Measurements from ENCODE around the gene DCLK2. TPM values are rescaled to one million over a fixed set of nuclear protein-coding genes. Genes with fewer than 3 reads are reported as not detected.

Gene DCLK2
- total RNA-seq (2014; rRNA removed; shearing (Covaris generic)), result 59.4 and 81.8 TPM in 2 replicates

GRCh38 chr4:150078041-150078578 is at the start of gene DCLK2:
Gene DCLK2, plus strand, starts transcription at chr4:150078445. Its CDS starts 583 bp downstream, at chr4:150079028.
- DNase-seq (ENCODE audit: low spot score), result peak; percentile 69

GRCh38 chr4:150032541-150032940 is 45.7 kb upstream of the DCLK2 start:
- no peak for DNase-seq (ENCODE audit: low spot score)

- no peak for DNase-seq (ENCODE audit: low spot score)
Measured at GRCh38 chr4:150033081-150033480, 45.2 kb upstream of the DCLK2 start.

DNA sequence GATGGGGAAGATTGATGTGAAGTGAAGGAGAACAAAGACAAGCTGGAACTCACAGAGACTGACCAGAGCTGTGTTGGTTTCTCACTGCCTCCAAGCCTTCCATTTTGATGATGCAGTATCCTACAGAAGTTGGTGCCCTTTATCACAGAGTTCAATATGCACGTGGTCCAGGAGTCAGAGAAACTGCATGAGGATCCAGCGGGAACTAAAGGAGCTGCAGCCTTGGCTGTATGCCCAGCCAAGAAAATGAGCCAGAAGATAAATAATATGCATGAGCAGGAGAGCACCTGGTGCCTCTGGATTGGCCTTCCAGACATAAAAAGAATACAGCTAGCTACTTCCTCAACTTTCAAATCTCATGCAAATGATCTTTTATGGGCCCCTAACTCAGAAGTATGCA is 44.3 kb upstream of the DCLK2 start:
- DNase-seq (ENCODE audit: low spot score), result peak; percentile 25

GRCh38 chr4:150037251-150037856 is 40.9 kb upstream of the DCLK2 start:
- DNase-seq (ENCODE audit: low spot score), result no peak

DNA sequence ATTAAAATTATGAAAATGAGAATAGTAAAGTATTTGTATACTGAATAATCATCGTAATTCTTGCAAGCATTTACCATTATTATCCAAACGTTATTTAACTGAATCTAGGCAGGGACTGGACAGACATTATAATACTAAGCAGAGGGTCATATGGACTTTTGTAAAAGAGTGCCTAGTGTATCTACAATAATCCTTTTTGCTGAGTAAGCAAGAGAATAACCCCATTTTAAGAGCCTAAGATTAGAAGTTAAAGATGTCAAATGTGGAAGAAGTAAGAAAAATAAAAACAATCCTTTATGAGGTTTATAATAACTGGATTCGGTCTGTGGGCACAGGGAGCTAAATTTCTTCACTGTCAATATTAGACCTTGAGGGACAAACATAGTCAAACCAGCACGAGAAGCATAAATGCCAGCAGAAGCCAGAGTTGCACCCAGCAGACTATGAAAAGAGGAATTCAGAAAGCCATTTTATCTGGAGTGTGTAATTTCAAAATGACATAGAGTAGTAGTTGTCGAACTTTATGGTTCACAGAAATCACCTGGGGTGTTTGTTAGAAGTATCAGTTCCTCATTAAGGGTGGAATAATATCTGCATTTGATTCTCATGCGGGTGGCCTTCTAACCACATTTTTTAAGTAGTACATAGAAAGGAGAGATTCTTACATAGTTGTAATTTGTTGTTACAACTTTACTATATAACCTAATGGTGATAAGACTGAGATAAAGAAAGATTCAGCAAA is 39.7 kb upstream of the DCLK2 start:
- no peak for DNase-seq (ENCODE audit: low spot score)

- no peak for DNase-seq (ENCODE audit: low spot score)
Measured at GRCh38 chr4:150039274-150040127, 38.7 kb upstream of the DCLK2 start.

- DNase-seq (ENCODE audit: low spot score), result no peak
Measured at GRCh38 chr4:150044517-150044916, 33.7 kb upstream of the DCLK2 start.

GRCh38 chr4:150045410-150045809 is 32.8 kb upstream of the DCLK2 start:
- no peak for DNase-seq (ENCODE audit: low spot score)

DNA sequence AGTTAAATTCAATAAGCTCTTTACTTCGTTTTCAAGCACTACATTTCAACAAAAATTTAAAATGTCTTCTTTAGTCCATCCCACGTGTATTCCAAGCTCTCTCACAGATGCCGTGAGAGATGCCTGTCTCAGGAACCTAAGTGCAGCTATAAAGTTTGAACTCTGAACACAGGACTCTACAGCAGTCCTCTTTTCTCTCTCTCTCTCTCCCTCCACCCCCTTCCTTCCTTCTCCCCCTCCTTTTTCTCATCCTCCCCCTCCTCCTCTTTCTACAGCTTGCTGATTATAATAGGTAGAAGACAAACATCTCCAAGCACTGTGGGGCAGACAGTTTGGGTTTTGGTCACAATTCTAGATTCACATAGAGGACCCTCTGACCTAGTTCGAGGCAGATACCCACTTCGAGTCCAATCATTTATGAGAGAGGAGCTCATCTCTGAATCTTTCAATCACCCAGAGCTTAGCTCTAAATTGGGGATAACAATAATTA is 31.5 kb upstream of the DCLK2 start:
- DNase-seq (ENCODE audit: low spot score), result no peak

DNA sequence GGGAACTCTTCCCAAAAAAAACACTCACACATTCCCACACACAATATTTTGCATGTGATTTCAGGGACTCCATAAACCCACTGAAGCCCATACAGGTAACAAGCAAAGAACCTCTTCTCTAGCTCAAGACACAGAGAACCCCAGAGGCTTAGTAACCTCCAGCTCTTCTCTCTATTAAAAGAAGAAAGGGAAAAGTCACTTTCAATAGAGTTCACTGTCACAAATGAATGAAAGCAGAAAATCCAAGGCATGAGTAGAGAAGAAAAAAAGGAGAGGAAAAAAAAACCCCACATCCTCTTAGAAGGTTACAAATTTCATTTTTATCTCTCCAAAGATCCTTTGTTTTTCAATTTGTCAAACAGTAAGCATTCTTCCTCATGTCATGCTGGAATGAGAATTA is 30.7 kb upstream of the DCLK2 start:
- no peak for DNase-seq (ENCODE audit: low spot score)

DNA sequence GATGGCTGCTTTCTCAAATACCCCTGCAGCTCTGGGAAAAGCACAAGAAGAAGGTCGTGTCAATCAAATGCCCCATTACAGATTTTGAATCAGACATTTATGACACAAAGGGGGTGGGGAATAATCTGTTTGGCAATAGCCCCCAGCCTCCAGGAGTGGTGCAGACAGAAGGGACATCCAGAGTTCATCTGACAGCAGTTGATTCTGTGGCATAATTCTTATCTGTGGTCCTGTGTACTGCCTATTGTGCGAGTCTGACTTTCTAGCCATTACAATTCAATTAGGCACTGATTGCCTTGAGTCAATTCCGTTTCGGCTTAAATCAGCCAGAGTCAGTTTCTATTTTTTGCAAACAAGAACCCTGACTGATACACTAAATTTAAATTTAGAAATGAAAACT is 28.6 kb upstream of the DCLK2 start:
- no peak for DNase-seq (ENCODE audit: low spot score)

DNA sequence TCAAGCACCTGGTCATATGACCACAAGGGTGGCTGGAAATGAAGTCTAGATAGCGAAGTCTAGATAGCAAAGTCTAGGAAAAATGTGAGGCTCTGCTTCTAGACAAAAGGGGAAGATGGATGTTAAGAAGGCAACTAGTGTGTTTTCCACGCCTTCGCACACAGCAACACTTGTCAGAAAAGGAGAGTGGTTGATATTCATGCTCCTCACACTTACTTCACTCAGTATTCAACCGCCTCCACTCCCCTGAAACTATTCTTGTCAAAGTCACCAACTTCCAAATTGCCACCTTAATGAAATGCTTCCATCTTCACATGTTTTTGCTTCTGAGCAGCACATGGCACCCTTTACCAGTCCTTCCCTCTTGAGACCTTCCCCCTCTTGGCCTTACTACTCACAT is 27.7 kb upstream of the DCLK2 start:
- no peak for DNase-seq (ENCODE audit: low spot score)

GRCh38 chr4:150051111-150051510 is 27.1 kb upstream of the DCLK2 start:
- no peak for DNase-seq (ENCODE audit: low spot score)

DNA sequence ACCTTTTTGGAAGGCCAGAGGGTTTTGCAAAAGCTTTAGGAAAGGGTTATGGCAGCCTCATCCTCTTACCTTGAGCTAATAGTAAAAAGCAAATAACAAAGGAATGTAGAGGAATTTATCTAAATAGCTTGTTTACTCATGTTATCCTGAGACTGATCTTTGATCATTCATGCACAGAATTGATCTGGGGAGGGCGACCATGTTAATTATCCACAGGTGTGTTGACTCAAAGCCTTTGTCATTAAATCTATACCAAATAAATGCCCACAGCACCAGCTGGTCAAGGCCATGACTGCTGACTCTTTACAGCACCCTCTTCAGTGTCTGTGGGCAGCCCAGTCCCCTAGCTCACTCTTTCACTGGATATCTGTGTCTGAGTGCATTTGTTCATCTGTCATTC is 22.8 kb upstream of the DCLK2 start:
- no peak for DNase-seq (ENCODE audit: low spot score)

DNA sequence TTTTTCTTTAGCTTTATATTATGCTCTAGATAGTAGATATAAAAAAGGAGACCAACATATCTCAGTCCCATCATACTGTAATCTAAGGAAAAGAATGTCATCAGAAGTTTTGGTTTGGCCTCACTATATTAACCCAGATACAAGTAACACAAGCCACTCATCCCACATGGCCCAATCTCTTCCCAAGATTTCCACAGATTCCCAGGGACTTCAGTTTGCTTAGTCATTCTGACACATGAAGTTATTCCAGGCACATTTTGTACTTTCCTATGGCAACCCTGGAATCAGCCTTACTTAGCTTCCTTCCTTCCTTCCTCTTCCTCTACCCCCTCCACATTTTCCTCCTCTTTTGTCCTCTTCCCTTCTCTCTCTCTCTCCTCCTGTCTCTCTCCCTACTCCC is 21.7 kb upstream of the DCLK2 start:
- DNase-seq (ENCODE audit: low spot score), result peak; percentile 47

DNA sequence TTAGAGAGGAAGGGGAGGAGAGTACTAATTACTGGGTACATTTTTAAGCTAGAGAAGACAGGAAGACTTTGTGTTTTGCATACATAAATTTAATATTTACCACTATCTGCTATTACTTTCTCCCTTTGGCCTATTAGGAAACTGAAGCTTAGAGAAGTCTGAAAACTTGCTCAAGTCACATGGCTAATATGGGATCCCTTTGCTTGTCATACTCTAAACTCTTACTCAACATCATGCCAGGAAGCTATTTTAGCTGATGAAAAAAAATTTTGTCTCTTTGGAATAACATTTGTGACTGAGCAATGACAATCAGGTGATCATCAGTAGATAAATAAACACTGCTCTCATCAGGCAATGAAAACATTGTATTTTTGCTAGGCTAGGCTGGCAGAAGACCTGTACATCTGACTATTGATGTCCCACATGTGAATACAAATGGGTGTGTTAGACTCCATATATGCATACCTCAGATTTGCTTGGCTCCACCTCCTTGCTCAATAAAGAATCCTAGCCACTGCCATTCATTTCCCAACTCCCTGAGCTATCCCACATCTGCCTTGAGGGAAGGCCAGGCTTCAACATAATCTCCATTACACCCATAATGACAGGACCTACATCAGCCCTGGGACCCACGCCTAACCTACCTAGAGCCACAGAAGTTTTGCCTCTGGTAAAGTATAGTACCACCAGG is 17.0 kb upstream of the DCLK2 start:
- no peak for DNase-seq (ENCODE audit: low spot score)

DNA sequence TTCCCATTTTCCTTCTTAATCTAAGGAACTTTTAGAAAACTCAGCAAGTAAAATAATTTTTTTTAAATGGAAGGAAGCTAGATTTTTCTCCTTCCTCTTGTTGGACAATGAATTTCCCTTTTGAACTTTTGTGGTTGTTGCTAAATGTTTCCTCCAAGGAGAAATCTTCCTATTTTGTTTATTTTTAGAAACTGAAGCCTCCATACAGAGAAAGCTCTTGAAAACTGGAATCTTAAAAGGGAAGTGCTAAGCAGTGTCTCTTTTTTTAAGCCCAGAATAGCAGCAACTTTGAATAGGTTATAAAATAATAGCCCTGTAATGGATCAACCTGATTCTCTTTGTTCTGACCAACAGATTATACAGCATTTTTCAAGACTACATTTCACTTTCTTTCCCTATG is 15.1 kb upstream of the DCLK2 start:
- no peak for DNase-seq (ENCODE audit: low spot score)

DNA sequence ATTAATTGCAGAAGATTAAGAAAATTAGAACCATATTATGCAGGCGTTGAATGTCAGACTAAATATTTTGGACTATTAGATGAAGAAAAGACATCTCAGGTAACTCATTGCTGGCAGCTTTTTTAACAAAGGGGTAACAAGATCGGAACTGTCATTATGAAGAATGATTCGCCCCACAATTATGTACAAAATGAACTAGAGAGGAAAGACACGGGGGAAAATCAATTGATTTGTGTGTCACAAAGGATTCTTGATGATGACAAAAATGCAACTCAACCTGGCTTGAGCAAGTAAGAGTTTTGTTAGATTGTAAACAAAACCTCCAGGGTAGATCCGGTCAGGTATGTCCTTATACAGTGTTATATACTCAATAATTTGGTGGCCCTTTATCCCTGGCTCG is 12.5 kb upstream of the DCLK2 start:
- DNase-seq (ENCODE audit: low spot score), result no peak

DNA sequence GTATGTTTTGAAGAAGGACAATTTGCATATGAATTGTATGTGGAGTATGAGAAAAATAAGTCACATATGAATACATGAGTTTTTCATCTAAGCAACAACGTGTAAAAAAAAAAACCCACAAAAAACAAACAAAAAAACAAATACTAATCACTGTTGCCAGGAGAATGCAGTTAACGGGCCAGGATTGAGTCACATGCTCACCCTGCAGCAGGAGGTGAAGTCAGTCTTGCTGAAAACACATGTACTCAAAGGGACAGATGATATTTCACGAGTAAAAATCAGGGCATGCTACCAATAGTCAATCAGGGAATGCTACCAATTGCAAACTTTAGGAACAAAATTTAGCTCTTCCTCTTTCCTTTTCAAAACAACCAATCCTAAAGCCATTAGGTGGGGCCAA is 10.4 kb upstream of the DCLK2 start:
- no peak for DNase-seq (ENCODE audit: low spot score)

- DNase-seq (ENCODE audit: low spot score), result no peak
Measured at GRCh38 chr4:150068300-150068960, 9.8 kb upstream of the DCLK2 start.
